HG03066 (cell line): ENCODE measurements around the gene ULK2.

Source experiments
- ATAC-seq: cut with Tn5 transposase; IDR thresholded peaks from one replicate; pipeline ENCODE4 v1.9.1; 2021; ENCODE audit warnings: low read depth; ENCODE audit not compliant: unreplicated experiment

ULK2 gene

GRCh38 chr17:19750020-19750572 is 117.6 kb downstream of the ULK2 start:
- ATAC-seq: no peak

- ATAC-seq: no peak
These were observed 118.9 kb downstream of the ULK2 start for GRCh38 chr17:19748807-19749193.

DNA sequence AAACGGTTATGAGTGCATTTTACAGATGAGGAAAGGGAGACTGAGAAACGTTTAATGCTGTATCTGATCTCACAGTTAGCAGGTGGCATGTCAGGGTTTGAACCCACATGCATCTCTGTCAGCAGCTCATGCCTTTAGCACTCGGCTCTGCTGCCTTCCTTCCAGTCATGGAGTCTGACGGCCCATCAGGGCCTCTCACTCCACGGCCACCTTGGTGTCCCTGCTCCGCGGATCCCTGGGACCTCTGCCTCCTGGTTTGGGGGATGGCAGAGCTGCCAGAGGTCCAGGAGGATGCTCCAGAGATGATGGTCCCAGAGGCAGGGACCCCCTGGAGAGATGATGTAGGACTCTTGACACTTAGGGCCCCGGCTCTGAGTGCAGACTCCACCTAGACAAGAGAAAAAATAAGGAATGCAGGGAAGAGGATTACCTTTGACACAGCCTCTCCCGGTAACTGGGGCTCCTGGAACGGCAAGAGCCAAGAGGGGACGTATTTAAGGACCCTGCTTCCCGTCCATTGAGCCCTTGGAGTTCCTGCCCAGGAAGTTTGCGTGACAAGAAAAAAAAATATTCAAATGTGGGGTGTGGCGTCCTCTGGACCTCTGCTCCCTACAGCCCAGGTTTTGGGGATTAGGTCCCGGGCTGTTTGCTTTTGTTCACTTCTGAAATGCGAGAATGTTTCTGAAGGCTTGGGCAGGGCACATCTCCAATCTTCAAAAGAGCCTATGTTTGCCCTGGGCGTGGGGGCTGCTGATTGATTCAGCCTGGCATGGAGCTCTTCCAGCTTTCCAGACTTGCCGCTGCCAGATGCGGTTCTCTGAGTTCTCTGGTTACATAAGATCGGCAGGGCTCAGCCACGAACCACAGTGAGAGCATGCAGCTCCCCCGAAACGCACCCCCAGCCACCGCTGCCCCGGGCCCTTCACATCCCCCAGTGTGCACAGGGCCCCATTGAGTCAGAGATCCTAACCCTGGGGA is 119.6 kb downstream of the ULK2 start, which contains the start of gene ALDH3A1:
TSS of gene ALDH3A1 (minus strand) at position 470 of the 978 bp plus-strand sequence. CDS start 3,169 bp downstream, outside the sequence.
- ATAC-seq: no peak

DNA sequence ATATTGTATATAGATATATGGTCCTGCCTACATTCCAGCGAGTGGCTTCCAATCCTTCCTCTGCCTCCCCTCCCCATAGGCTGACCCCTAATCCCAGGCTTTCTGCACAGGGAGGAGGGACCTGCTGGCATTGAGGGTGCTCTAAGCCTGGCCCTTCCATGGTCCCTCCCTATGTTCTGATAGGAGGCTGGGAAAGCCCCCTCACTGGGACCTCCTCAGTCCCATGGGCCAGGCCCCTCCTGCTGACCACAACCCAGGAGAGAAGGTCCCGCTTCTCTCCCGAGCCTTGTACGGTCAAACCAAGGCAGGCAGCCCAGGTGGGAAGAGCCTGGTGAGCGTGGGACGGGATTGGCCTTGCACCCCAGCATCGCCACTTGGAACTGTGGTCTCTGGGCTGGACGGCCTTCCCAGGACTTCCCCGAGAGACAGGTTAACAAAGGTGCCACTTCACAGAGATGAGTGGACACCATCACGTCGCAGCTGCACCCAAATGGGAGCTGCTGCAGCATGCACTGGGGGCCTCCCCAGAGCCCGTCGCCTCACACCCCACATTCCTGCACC is 120.5 kb downstream of the ULK2 start:
- no peak for ATAC-seq

- no peak for ATAC-seq
These were observed 121.2 kb downstream of the ULK2 start for GRCh38 chr17:19746517-19746916.

DNA sequence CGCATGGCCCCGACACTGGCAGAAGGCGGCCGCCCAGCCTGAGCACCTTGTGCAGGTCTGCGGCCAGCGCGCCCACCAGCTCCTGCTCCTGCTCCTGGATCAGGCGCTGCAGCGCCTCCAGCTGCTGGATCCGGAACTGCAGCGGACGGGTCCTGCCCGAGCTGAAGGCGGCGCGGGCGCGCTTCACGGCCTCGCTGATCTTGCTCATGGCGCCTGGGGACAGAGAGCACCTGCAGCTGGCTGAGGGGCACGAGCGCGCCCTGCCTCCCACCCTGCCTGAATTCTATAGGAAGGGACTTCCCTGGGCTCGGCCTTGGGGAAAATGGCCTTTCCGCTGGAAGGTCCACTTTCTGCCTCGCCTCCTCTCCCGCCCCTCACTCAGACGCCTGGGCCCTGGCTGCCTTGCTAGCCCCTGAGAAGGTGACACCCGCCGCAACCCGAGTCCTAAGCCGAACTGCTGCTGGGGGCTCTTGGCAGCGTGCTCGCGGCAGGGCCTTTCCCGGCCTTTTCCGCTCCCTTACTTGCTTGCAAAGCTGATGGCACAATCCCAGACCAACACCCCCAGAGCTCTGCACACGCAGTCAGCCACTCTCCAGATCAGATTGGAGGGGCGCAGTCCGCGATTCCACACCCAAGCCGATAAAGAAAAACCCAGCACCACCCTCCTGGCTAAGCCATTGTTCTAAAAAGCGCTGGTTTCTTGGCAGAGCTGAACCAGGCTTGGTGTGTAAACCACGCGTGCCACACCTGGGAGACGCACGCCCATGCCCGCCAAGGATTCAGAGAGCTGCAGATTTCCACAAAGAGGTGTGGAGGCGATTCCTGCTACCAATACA is 122.6 kb downstream of the ULK2 start:
- ATAC-seq: no peak

DNA sequence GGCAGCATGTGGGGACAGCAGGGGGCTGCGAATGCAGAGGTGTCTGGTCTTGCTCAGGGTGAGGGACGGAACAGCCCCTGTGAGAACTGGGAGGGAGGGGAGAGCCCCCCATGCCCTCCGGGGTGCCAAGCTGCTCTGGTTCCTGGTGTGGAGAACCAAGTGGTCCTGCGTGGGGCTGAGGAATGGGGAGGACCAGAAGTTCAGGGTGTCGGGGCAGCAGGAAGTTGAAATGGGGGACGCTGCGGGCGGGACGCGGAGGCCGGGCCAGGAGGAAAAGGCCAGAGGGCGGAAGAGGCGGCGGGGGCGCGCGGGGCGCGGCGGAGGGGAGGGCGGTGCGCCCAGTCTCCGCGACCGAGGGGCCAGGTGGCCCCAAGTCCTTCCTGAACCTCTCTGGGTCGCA is 123.2 kb downstream of the ULK2 start:
- no peak for ATAC-seq

GRCh38 chr17:19743101-19744100 is 124.3 kb downstream of the ULK2 start:
- no peak for ATAC-seq

DNA sequence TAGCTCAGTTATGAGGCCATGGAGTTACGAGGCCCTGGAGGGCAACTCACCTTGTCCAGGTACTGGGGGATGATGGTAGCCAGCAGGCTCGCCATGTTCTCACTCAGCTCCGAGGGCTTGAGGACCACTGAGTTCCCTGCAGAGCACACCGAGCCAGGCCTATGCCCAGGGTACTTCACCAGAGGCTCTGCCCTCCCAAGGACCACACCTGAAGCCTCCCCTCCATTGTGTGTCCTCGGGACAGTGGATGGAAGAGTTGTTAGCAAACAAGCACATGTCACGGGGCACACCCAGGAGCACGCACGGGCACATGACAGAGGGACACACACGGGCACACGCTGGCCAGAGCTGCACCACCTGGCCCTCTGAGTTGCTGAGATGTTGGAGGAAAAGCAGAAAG is 125.2 kb downstream of the ULK2 start:
- ATAC-seq: no peak

- no peak for ATAC-seq
These were observed 125.8 kb downstream of the ULK2 start for GRCh38 chr17:19741832-19742457.

GRCh38 chr17:19740933-19741332 is 126.8 kb downstream of the ULK2 start:
- no peak for ATAC-seq

DNA sequence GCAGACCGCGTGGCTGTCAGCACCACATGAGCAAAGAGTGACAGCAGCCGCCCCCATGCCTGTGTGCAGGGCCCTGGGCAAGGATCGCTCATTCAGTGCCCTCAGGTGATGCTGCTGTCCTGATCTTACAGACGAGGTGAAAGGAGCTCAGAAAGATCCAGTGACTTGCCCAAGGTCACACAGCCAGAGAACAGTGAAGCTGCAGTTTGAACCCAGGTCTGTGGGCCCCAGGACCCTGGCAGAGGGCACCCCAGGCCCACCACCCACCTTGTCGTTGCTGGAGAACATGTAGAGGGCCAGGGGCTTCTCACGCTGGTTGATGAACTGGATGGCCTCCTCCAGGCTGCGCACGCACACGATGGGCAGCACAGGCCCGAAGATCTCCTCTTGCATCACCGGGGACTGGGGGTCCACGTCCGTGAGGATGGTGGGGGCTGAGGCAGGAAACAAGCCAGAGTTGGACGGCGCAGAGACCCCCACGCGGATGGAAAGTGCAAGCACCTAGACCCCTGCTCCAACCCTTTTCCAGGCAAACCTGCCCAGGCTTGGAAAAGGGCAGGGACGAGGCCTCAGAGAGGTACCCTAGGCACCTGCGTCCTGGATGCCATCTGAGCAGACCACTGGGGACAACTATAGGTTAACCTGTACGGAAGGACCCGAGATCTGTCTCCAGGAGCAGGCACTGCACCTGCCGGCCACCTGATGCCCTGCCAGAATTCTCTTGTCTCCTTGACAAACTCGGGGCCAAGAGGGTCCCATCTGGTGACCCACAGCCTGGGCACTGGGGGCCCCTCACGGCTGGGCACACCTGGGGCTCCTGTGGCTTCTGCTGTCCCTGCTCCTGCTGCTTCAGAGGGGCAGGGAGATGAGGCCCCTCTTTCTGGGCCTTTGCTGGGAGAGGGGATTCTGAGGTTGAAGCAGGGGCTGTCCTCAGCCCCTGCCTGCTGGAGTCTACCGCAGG is 128.2 kb downstream of the ULK2 start:
- ATAC-seq: no peak

- no peak for ATAC-seq
These were observed 129.0 kb downstream of the ULK2 start for GRCh38 chr17:19738757-19739156.

DNA sequence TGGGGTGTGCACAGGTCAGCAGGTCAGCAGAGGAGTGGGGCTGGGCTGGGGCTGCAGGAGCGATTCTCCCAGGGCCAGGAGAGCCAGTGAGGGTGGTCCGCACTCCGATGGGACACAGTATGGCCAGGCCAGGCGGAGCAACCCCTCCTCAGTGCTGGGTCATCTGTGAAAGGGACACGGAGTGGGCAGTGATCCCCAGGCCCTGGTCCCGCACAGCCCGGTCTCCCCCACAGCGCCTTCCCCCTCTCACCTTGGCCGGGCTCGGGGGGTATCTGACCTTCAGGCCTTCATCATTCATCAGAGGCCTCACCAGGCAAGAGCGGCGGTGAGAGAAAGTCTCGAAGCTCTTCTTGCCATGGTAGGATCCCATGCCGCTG is 129.7 kb downstream of the ULK2 start:
- ATAC-seq: no peak

DNA sequence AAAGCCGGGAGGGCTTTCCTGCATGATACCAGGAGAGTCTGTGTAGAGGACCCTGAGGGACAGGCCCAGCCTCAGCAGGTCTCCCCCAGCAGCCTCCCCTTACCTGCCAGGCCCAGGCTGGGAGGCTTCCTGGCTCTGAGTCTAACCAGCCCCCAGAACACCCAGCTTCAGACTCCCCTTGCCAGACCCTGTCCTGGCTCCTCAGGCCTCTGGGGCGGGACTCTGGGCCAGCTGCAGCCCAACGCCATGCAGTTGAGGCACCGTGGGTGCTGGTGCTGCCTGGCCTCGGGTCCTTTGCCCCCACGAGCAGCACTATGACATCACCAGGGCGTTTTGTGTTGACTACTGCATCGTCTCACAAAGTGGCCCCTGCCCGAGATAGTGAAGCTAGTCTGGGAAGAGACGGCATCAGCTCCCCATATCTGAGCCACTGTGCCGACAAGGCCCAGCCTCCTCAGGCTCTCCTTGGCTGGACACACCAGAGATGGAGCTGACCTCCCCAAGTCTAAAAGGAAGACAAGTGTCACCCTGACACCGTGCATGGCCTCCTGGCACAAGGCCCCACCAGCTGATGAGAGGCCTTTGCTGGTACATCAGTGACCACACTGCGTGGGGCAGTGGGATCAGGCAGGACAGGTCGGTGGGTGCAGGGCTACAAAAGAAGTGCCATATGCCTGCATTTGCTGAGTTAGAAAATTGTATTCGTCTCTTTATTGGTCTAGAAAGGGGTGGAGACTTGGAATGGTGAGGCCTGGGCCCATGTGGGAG is 130.2 kb downstream of the ULK2 start:
- ATAC-seq: no peak

GRCh38 chr17:19736071-19736470 is 131.7 kb downstream of the ULK2 start:
- ATAC-seq: no peak

DNA sequence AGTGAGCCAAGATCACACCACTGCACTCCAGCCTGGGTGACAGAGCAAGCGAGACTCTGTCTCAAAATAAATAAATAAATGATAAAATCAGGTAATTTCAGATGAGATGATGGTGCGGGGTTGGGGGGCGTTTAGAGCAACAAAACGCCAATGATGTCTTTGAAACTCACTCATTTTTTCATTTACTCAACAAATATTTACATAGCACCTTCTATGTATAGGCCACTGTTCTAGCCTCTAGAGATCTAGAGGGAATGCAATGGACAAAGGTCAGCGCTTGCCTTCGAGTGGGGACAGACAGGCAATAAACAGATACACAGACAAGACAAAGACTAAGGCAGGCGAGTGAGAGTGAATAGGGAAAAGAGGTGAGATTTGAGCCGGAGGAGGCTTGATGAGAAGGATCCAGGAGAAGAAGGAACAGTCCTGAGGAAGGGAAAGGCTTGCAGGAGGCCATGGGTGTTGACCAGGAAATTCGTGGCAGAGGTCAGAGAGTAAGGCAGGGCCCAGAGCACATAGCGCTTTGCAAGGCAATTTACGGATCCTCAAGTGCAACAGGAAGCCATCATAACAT is 133.7 kb downstream of the ULK2 start:
- ATAC-seq: no peak
